PC-3 (cell line): Measurements from ENCODE around the gene TNP2. TPM values are rescaled to one million over a fixed set of nuclear protein-coding genes. Genes with fewer than 3 reads are reported as not detected.

Experiments used
- ATAC-seq: fragments of 200-7000 bp; cut with Tn5 transposase; 2 replicates; pipeline ENCODE4 v1.9.1; 2020; ENCODE audit warnings: mild to moderate bottlenecking, moderate library complexity
- BruUV-seq: library from RNA; stranded (reverse); fragments of 400-500 nt; replicated peaks from 2 replicates; lab custom pipeline; 2021; lab: Mats Ljungman, UMichigan
- CTCF ChIA-PET: fragments of 300-600 bp; sonication (Branson Sonifier 250); formaldehyde crosslinking; loops from one replicate; lab custom pipeline; 2022; ENCODE audit warnings: antibody characterized with exemption; lab: Charles Lee
- POLR2A ChIA-PET: fragments of 300-600 bp; sonication (Branson Sonifier 250); formaldehyde crosslinking; loops from one replicate; lab custom pipeline; 2022; ENCODE audit warnings: antibody characterized with exemption; ENCODE audit not compliant: unreplicated experiment; lab: Charles Lee
- DNase-seq: peaks from one replicate; pipeline ENCODE4 v3.0.0-alpha.2; 2015
- H2AFZ ChIP-seq: fragments of 300-600 bp; sonication (generic); 2 replicates; pipeline ENCODE4 v1.6.0; 2016; ENCODE audit warnings: antibody characterized with exemption, low read length
- H3F3A ChIP-seq: fragments of 300-600 bp; sonication (generic); one replicate; pipeline ENCODE4 v1.6.0; 2017; ENCODE audit warnings: antibody characterized with exemption, low read length, control low read depth, mild to moderate bottlenecking; ENCODE audit not compliant: unreplicated experiment
- H3K27ac ChIP-seq: fragments of 300-600 bp; sonication (generic); 2 replicates; pipeline ENCODE4 v1.5.1; 2016; ENCODE audit warnings: mild to moderate bottlenecking, low read length
- H3K27me3 ChIP-seq: fragments of 300-600 bp; sonication (generic); 2 replicates; pipeline ENCODE4 v1.6.1; 2016; ENCODE audit warnings: low read length, mixed read lengths
- H3K36me3 ChIP-seq: fragments of 300-600 bp; sonication (generic); 2 replicates; pipeline ENCODE4 v1.6.1; 2016; ENCODE audit warnings: low read depth, mixed run types, low read length, mixed read lengths
- H3K4me1 ChIP-seq: fragments of 300-600 bp; sonication (generic); 2 replicates; pipeline ENCODE4 v1.5.1; 2016; ENCODE audit warnings: low read length; ENCODE audit not compliant: insufficient read depth
- H3K4me2 ChIP-seq: fragments of 300-600 bp; sonication (generic); 2 replicates; pipeline ENCODE4 v1.6.0; 2016; ENCODE audit warnings: low read length
- H3K4me3 ChIP-seq: fragments of 300-600 bp; sonication (generic); 2 replicates; pipeline ENCODE4 v1.5.1; 2016; ENCODE audit warnings: mild to moderate bottlenecking, low read length, mixed read lengths
- H3K79me2 ChIP-seq: fragments of 300-600 bp; sonication (generic); 2 replicates; pipeline ENCODE4 v1.6.1; 2017; ENCODE audit warnings: low read length, mixed read lengths
- H3K9ac ChIP-seq: fragments of 300-600 bp; sonication (generic); 2 replicates; pipeline ENCODE4 v1.6.0; 2016; ENCODE audit warnings: mild to moderate bottlenecking, low read length
- H3K9me2 ChIP-seq: fragments of 300-600 bp; sonication (generic); replicated peaks from 2 replicates; pipeline ENCODE4 v1.6.1; 2016; ENCODE audit warnings: mixed run types, low read length, mixed read lengths
- H3K9me3 ChIP-seq: fragments of 300-600 bp; sonication (generic); 2 replicates; pipeline ENCODE4 v1.6.1; 2016; ENCODE audit warnings: low read length, mixed read lengths
- H4K20me1 ChIP-seq: fragments of 300-600 bp; sonication (generic); 2 replicates; pipeline ENCODE4 v1.6.1; 2016; ENCODE audit warnings: low read length, mixed read lengths
- EZH2 ChIP-seq: fragments of 300-600 bp; sonication (generic); IDR thresholded peaks from one replicate; pipeline ENCODE4 v1.6.1; 2017; ENCODE audit warnings: antibody characterized with exemption, mild to moderate bottlenecking, low read length; ENCODE audit not compliant: unreplicated experiment
- EZH2phosphoT487 ChIP-seq: fragments of 300-600 bp; sonication (generic); IDR thresholded peaks from 2 replicates; pipeline ENCODE4 v1.6.1; 2018; ENCODE audit warnings: mild to moderate bottlenecking, antibody characterized with exemption, low read length, borderline replicate concordance
- intact Hi-C: fragments of 100-400 bp; cut with micrococcal nuclease; formaldehyde crosslinking; loops from 2 replicates; pipeline ENCODE4 v1.9.0; 2023
- total RNA-seq: library from RNA; depleted of rRNA; stranded (reverse); fragments of >200 nt; gene quantifications from 2 replicates; pipeline ENCODE4 v1.2.3, GENCODE V29; 2014
- TF ChIP-seq, protein P1 (sequence below): fragments of 300-600 bp; sonication (generic); conservative IDR thresholded peaks from 2 replicates; pipeline ENCODE4 v1.5.1; 2017; ENCODE audit warnings: antibody characterized with exemption, low read depth, mild to moderate bottlenecking, low read length

The TNP2 gene
- total RNA-seq, 1 experiment from 2014 or later: not detected

DNA sequence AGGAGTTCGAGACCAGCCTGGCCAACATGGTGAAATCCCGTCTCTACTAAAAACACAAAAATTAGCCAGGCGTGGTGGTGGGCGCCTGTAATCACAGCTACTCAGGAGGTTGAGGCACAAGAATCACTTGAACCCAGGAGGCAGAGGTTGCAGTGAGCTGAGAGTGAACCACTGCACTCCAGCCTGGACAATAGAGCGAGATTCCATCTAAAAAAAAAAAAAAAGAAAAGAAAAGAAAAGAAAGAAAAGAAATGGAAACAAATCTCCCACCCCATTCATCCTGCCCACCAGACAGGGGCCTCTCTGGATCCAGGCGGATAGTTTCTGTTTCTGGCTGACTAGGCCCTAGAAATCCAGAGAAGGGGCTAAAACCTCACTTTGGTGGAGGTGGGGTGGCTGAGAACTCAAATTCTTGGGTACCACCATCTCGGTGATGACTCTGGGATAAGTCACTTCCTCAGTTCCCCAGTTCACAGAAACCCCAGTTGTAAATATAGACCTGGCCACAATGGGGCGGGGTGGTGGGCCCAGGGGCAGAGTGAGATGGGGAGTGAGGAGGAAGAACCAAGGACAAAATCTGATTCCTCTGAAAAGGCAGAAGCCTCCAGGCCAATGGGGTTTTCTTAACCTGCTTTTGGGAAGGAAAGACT is 35.3 kb downstream of the TNP2 start:
- Histone ChIP-seq H2AFZ (no peak overlapping the region), H3K9me2 (no peaks in the 10 kb centered on the region), H3K79me2 (no peaks in the 10 kb centered on the region), H3K4me2 (no peak overlapping the region), H3K36me3 (no peaks in the 10 kb centered on the region), H3K4me1 (no peaks in the 10 kb centered on the region), H3K27ac (no peak overlapping the region), H3K9me3 (no peaks in the 10 kb centered on the region), H3K4me3 (no peak overlapping the region), H3K27me3 (no peaks in the 10 kb centered on the region), H3F3A (no peaks in the 10 kb centered on the region), H3K9ac (no peak overlapping the region), H4K20me1 (no peaks in the 10 kb centered on the region)
- DNase-seq (no peak), ATAC-seq (no peak)
- POLR2A ChIA-PET: no interaction called here
- intact Hi-C loops: no loop called here
- CTCF ChIA-PET: no interaction called here
- TF ChIP-seq EZH2 (no peak), EZH2phosphoT487 (no peak)
- TF ChIP-seq, protein P1, sequence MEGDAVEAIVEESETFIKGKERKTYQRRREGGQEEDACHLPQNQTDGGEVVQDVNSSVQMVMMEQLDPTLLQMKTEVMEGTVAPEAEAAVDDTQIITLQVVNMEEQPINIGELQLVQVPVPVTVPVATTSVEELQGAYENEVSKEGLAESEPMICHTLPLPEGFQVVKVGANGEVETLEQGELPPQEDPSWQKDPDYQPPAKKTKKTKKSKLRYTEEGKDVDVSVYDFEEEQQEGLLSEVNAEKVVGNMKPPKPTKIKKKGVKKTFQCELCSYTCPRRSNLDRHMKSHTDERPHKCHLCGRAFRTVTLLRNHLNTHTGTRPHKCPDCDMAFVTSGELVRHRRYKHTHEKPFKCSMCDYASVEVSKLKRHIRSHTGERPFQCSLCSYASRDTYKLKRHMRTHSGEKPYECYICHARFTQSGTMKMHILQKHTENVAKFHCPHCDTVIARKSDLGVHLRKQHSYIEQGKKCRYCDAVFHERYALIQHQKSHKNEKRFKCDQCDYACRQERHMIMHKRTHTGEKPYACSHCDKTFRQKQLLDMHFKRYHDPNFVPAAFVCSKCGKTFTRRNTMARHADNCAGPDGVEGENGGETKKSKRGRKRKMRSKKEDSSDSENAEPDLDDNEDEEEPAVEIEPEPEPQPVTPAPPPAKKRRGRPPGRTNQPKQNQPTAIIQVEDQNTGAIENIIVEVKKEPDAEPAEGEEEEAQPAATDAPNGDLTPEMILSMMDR: no peak
- BruUV-seq: no TSS peak

DNA sequence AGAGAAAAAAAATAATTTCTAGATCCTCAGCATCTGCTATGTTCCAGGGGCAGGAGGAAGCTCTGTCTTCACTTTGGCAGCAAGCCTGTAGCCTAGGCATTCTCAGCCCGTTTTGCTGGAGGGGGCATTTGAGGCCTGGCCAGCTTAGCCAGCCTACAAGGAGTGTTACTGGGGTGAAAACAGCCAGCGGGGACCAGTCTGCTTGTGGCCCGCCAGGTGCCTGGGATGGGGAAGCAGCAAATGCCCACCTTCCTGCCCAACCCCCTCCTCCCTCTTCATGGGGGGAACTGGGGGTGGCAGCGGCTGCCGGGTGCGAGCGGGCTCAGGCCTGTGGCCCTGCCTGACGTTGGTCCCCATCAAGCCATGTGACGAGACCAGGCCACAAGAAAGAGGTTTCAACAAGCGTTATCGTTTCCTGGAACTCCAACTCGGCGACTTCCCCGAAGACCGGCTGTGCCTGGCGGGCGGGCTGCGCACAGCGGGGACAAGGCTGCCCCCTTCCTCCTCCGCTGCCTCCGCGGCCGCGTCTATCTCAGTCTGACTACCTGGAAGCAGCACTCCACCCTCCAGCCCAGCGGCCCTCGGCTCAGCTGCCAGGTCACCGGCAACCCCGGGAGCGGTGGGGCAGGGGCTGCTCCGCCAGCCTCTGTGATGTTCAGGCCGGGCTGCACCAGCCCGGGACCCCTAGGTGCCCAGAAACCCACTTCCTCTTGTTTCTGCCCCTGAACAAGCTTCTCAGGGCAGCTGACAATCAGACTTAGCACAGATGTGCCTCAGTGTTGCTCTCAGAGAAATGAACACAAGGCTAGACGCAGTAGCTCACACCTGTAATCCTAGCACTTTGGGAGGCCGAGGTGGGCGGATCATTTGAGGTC is 36.0 kb downstream of the TNP2 start:
- ChIA-PET POLR2A (no interaction called here), CTCF (no interaction called here)
- no peaks in the 10 kb centered on the region for H4K20me1 ChIP-seq
- no peaks in the 10 kb centered on the region for H3K9me2 ChIP-seq
- no peaks in the 10 kb centered on the region for H3K9me3 ChIP-seq
- H3K4me3 ChIP-seq: no peak overlapping the region
- H2AFZ ChIP-seq: no peak overlapping the region
- H3K4me2 ChIP-seq: no peak overlapping the region
- H3K79me2 ChIP-seq: no peaks in the 10 kb centered on the region
- BruUV-seq: no TSS peak
- DNase-seq (no peak), ATAC-seq (no peak)
- TF ChIP-seq, protein P1: no peak
- TF ChIP-seq EZH2phosphoT487 (no peak), EZH2 (no peak)
- no peak overlapping the region for H3K9ac ChIP-seq
- intact Hi-C loops: no loop called here
- H3F3A ChIP-seq: no peaks in the 10 kb centered on the region
- H3K36me3 ChIP-seq: no peaks in the 10 kb centered on the region
- no peaks in the 10 kb centered on the region for H3K4me1 ChIP-seq
- no peaks in the 10 kb centered on the region for H3K27me3 ChIP-seq
- H3K27ac ChIP-seq: no peak overlapping the region
